AG04450 (cell line): ENCODE measurements around the gene PDXP. TPM values are rescaled to one million over a fixed set of nuclear protein-coding genes. Genes with fewer than 3 reads are reported as not detected.

ENCODE experiments used
- CTCF ChIA-PET: fragments of 300-600, 350-600 bp; formaldehyde crosslinking; extraction: SDS; loops from one replicate; lab custom pipeline; 2022; ENCODE audit warnings: antibody characterized with exemption, inconsistent platforms; lab: Charles Lee
- POLR2A ChIA-PET: fragments of 350-600 bp; formaldehyde crosslinking; extraction: SDS; loops from one replicate; lab custom pipeline; 2021; ENCODE audit warnings: antibody characterized with exemption, inconsistent platforms; lab: Yijun Ruan, JAX
- DNase-seq: peaks from one replicate; pipeline ENCODE4 v3.0.0-alpha.2; 2011; ENCODE audit warnings: low read depth, low spot score
- H3K27ac ChIP-seq: one replicate; pipeline ENCODE4 v1.5.1; 2012; ENCODE audit warnings: low read depth, low read length, control low read depth
- H3K27me3 ChIP-seq: one replicate; pipeline ENCODE4 v1.6.0; 2012; ENCODE audit warnings: low read length; ENCODE audit not compliant: control insufficient read depth, insufficient read depth
- H3K4me3 ChIP-seq: 2 replicates; pipeline ENCODE4 v1.5.1; 2011; ENCODE audit warnings: mild to moderate bottlenecking, low read depth, low read length, control low read depth
- H3K9me3 ChIP-seq: 2 replicates; pipeline ENCODE4 v1.5.1; 2012; ENCODE audit warnings: low read length; ENCODE audit not compliant: control insufficient read depth, insufficient read depth
- polyA plus RNA-seq: library from polyadenylated mRNA; depleted of rRNA; stranded (reverse); fragments of >200 nt; gene quantifications from 2 replicates; pipeline ENCODE4 v1.2.3, GENCODE V29; 2011
- TF ChIP-seq, protein P1 (sequence below): IDR thresholded peaks from 2 replicates; pipeline ENCODE4 v1.5.1; 2011; ENCODE audit warnings: low read depth, low read length, control low read depth, inconsistent platforms

PDXP gene
- polyA plus RNA-seq, 1 experiment, result 11.7 TPM

- Histone ChIP-seq H3K27me3 (no peaks in the 10 kb centered on the region), H3K4me3 (no peak overlapping the region), H3K9me3 (no peaks in the 10 kb centered on the region), H3K27ac (no peak overlapping the region)
- ChIA-PET CTCF (interaction anchor here (1.7 to 10.2 kb wide), 2 partner anchors 24 to 42 kb away, joined by 6 to 101 read pairs; no protein-coding TSS in a partner anchor), POLR2A (interaction anchor here (2.0 kb wide), 1 partner anchor 27 kb away, joined by 9 read pairs; the partner anchor contains the start of gene PDXP)
- TF ChIP-seq, protein P1, sequence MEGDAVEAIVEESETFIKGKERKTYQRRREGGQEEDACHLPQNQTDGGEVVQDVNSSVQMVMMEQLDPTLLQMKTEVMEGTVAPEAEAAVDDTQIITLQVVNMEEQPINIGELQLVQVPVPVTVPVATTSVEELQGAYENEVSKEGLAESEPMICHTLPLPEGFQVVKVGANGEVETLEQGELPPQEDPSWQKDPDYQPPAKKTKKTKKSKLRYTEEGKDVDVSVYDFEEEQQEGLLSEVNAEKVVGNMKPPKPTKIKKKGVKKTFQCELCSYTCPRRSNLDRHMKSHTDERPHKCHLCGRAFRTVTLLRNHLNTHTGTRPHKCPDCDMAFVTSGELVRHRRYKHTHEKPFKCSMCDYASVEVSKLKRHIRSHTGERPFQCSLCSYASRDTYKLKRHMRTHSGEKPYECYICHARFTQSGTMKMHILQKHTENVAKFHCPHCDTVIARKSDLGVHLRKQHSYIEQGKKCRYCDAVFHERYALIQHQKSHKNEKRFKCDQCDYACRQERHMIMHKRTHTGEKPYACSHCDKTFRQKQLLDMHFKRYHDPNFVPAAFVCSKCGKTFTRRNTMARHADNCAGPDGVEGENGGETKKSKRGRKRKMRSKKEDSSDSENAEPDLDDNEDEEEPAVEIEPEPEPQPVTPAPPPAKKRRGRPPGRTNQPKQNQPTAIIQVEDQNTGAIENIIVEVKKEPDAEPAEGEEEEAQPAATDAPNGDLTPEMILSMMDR, result no peak
- DNase-seq, result no peak
These were observed 26.5 kb downstream of the PDXP start for GRCh38 chr22:37684803-37685615.

GRCh38 chr22:37686002-37686982 lies 27.8 kb downstream of the PDXP start, which contains the start of gene NOL12:
TSS of gene NOL12 (plus strand) at chr22:37686343. CDS start at chr22:37686393, 50 bp downstream.
- TF ChIP-seq, protein P1, result no peak
- POLR2A ChIA-PET, result interaction anchor here (0.6 to 2.0 kb wide), 11 partner anchors 11 to 113 kb away, joined by 3 to 10 read pairs (median 4); partner anchors contain the start of genes LGALS1, PDXP and SH3BP1
- Histone ChIP-seq H3K9me3 (no peaks in the 10 kb centered on the region; the same call in 1 of the 2 replicates), H3K27ac (peak within 1 kb of the TSS; percentile 83), H3K4me3 (peak within 1 kb of the TSS; percentile 97), H3K27me3 (no peaks in the 10 kb centered on the region)
- DNase-seq, result no peak
- CTCF ChIA-PET, result interaction anchor here (1.2 to 10.2 kb wide), 2 partner anchors 43 to 47 kb away, joined by 3 to 101 read pairs; partner anchors contain the start of gene SH3BP1

DNA sequence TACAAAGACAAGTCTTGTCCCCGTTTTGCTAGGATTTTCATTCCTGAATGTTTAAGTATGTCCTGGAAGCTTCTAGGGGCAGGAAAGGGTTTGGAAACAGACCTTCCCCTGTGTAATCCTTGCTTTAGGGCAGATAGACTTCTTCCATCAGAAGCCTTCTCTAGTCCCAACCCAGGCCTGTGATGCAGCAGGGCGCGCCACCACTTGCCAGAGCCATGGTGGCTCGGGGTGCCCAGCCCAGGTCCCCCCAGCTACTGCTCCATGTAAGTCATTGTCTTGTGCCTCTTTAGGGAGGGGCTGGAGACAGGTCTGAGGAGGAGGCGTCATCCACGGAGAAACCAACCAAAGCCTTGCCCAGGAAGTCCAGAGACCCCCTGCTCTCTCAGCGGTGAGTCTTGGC lies 31.9 kb downstream of the PDXP start:
- no peaks in the 10 kb centered on the region; the same call in 1 of the 2 replicates for H3K9me3 ChIP-seq
- no peak overlapping the region for H3K27ac ChIP-seq
- POLR2A ChIA-PET, result interaction anchor here (0.6 kb wide), 1 partner anchor 13 kb away, joined by 3 read pairs; no protein-coding TSS in a partner anchor
- no peak for DNase-seq
- no peaks in the 10 kb centered on the region for H3K27me3 ChIP-seq
- TF ChIP-seq, protein P1, result no peak
- H3K4me3 ChIP-seq, result no peak overlapping the region
- CTCF ChIA-PET, result no interaction called here

GRCh38 chr22:37690901-37691504 lies 32.5 kb downstream of the PDXP start:
- H3K9me3 ChIP-seq, result no peaks in the 10 kb centered on the region; the same call in 1 of the 2 replicates
- H3K4me3 ChIP-seq, result no peak overlapping the region
- no peaks in the 10 kb centered on the region for H3K27me3 ChIP-seq
- POLR2A ChIA-PET, result no interaction called here
- no peak for DNase-seq
- TF ChIP-seq, protein P1, result no peak
- H3K27ac ChIP-seq, result no peak overlapping the region
- CTCF ChIA-PET, result no interaction called here
